ENCODE measurements around the gene EVL.

DNA sequence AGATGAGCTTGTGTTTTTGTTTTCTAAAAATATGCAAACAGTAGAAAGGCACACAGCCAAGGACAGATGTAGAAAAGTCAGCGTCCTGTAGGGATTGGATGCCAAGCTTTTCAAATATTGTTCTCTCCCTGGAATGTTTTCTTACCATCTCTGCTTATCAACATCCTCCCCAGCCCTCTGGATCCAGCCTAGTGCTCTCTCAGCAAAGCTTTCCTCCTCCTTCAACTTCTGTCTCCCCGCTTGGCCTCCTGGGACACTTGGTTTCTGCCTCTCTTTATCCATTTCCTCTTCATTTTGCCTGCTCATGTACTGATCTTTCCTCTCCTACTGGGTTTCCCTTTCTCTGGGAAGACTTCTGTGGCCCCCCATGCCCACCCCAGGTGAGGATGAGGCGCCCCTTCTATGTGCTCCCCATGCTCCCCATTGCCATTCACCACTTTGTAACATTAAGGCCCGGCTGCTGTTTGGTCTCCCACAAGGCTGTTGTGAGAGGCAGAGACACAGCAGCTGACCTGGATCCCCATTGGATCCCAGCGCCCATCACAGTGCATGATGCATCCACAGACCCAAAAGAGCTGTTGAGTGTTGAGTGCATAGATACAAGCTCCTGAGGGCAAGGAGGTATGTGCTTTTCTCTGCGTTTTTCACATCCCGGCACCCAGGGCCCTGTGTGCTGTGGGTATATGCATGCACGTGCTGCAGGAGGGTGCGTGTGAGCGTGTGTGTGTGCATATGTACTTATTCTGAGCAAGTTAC is 38.2 kb downstream of the EVL start:
- TF ChIP-seq POLR2A (IDR thresholded peaks at IDR 0.05; ENCODE audit: extremely low read depth, insufficient read length) (no peak), MAX (IDR thresholded peaks at IDR 0.05; ENCODE audit: low read depth, low read length) (no peak), MYC (IDR thresholded peaks at IDR 0.05; ENCODE audit: low read depth, low read length) (no peak)
- TF ChIP-seq, protein P1, sequence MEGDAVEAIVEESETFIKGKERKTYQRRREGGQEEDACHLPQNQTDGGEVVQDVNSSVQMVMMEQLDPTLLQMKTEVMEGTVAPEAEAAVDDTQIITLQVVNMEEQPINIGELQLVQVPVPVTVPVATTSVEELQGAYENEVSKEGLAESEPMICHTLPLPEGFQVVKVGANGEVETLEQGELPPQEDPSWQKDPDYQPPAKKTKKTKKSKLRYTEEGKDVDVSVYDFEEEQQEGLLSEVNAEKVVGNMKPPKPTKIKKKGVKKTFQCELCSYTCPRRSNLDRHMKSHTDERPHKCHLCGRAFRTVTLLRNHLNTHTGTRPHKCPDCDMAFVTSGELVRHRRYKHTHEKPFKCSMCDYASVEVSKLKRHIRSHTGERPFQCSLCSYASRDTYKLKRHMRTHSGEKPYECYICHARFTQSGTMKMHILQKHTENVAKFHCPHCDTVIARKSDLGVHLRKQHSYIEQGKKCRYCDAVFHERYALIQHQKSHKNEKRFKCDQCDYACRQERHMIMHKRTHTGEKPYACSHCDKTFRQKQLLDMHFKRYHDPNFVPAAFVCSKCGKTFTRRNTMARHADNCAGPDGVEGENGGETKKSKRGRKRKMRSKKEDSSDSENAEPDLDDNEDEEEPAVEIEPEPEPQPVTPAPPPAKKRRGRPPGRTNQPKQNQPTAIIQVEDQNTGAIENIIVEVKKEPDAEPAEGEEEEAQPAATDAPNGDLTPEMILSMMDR (IDR thresholded peaks at IDR 0.05; ENCODE audit: low read depth, low read length), result no peak
